K562 (cell line): ENCODE measurements around the gene TANGO6. TPM values are rescaled to one million over a fixed set of nuclear protein-coding genes. Genes with fewer than 3 reads are reported as not detected.

Experiments
- ATAC-seq: fragments of 200-7000 bp; cut with Tn5 transposase; 3 replicates; pipeline ENCODE4 v1.9.1; 2020; ENCODE audit warnings: moderate library complexity
- BruUV-seq: library from RNA; stranded (reverse); fragments of 400-500 nt; replicated peaks from 2 replicates; lab custom pipeline; 2021; lab: Mats Ljungman, UMichigan
- CTCF ChIA-PET: fragments of 300-600 bp; formaldehyde crosslinking; extraction: SDS; loops from one replicate; lab custom pipeline; 2021; ENCODE audit warnings: low intra/inter-chr PET ratio; lab: Yijun Ruan, JAX
- POLR2A ChIA-PET: fragments of 300-600, 350-650 bp; sonication (Branson Sonifier 250); formaldehyde crosslinking; extraction: SDS; loops from one replicate; lab custom pipeline; 2021; ENCODE audit warnings: antibody characterized with exemption, inconsistent platforms; lab: Yijun Ruan, JAX
- DNase-seq, 4 experiments: peaks; one replicate each; pipeline versions ENCODE4 v3.0.0 to v3.0.0-alpha.2; 2011 to 2018; ENCODE audit warnings: low spot score in 3 of 4, mixed read lengths in 3 of 4; ENCODE audit errors: extremely low read depth in 1 of 4
- FAIRE-seq: peaks from 2 replicates; lab custom pipeline; 2011; peaks lifted over from hg19 to GRCh38; lab: Jason Lieb, UNC
- H2AFZ ChIP-seq: 2 replicates; pipeline ENCODE4 v1.6.0; 2011; ENCODE audit warnings: low read depth, low read length, control low read depth, inconsistent platforms
- H3K27ac ChIP-seq: fragments of 200-600 bp; 3 replicates; pipeline ENCODE4 v1.8.0; 2011; ENCODE audit warnings: low read depth, mild to moderate bottlenecking, control low read depth, inconsistent platforms, low read length, moderate library complexity, mixed read lengths; ENCODE audit errors: extremely low read depth
- H3K27me3 ChIP-seq, 2 experiments: fragments of 300-600 bp in 1 of 2; 2 replicates in 1 of 2; 3 replicates in 1 of 2; pipeline versions ENCODE4 v1.6.0 to v1.8.0; 2011; ENCODE audit warnings: inconsistent platforms in 2 of 2, low read length in 2 of 2, mild to moderate bottlenecking in 1 of 2, mixed read lengths in 1 of 2, moderate library complexity in 1 of 2; ENCODE audit not compliant: control insufficient read depth in 2 of 2, insufficient read depth in 2 of 2
- H3K36me3 ChIP-seq: fragments of 300-600 bp; 3 replicates; pipeline ENCODE4 v1.8.0; 2011; ENCODE audit warnings: mild to moderate bottlenecking, low read length, inconsistent platforms; ENCODE audit not compliant: control insufficient read depth, insufficient read depth
- H3K4me1 ChIP-seq, 2 experiments: fragments of 200-600 bp in 1 of 2; replicated peaks in 1 of 2; 2 replicates in 1 of 2; 3 replicates in 1 of 2; pipeline versions ENCODE4 v1.5.1 to v1.8.0; 2011; ENCODE audit warnings: inconsistent platforms in 2 of 2, low read length in 2 of 2, mild to moderate bottlenecking in 1 of 2, mixed read lengths in 1 of 2, moderate library complexity in 1 of 2; ENCODE audit not compliant: control insufficient read depth in 2 of 2, insufficient read depth in 2 of 2
- H3K4me2 ChIP-seq: 2 replicates; pipeline ENCODE4 v1.6.1; 2011; ENCODE audit warnings: low read length, control low read depth, inconsistent platforms, mixed read lengths; ENCODE audit not compliant: insufficient read depth
- H3K4me3 ChIP-seq: fragments of 200-600 bp; sonication (generic), shearing (Covaris generic); 2 replicates; pipeline ENCODE4 v1.5.1; 2016; ENCODE audit warnings: control low read depth, inconsistent platforms
- H3K79me2 ChIP-seq: fragments of 200-600 bp; 3 replicates; pipeline ENCODE4 v1.8.0; 2011; ENCODE audit warnings: low read length, inconsistent platforms; ENCODE audit not compliant: control insufficient read depth, insufficient read depth
- H3K9ac ChIP-seq, 2 experiments: 2 replicates each; pipeline versions ENCODE4 v1.6.0 to v1.6.1; 2011; ENCODE audit warnings: low read depth in 2 of 2, low read length in 2 of 2, control low read depth in 1 of 2, inconsistent platforms in 1 of 2, mild to moderate bottlenecking in 1 of 2, mixed read lengths in 1 of 2; ENCODE audit not compliant: insufficient read depth in 1 of 2
- H3K9me1 ChIP-seq: one replicate; pipeline ENCODE4 v1.6.0; 2011; ENCODE audit warnings: inconsistent platforms, mild to moderate bottlenecking, low read length, moderate library complexity; ENCODE audit not compliant: control insufficient read depth, insufficient read depth
- H3K9me3 ChIP-seq: replicated peaks from 2 replicates; pipeline ENCODE4 v1.5.1; 2011; ENCODE audit warnings: low read depth, low read length, inconsistent platforms; ENCODE audit not compliant: control insufficient read depth, insufficient read depth
- H4K20me1 ChIP-seq: replicated peaks from 2 replicates; pipeline ENCODE4 v1.6.1; 2011; ENCODE audit warnings: low read length, inconsistent platforms, mixed read lengths; ENCODE audit not compliant: control insufficient read depth, insufficient read depth
- CTBP1 ChIP-seq: fragments of 450-650 bp; IDR thresholded peaks from 2 replicates; pipeline ENCODE4 v1.6.1; 2016; ENCODE audit warnings: borderline replicate concordance
- DIDO1 ChIP-seq: fragments of 450-650 bp; IDR thresholded peaks from 2 replicates; pipeline ENCODE4 v1.6.1; 2016; ENCODE audit warnings: low read depth, missing biosample characterization, missing genetic modification characterization
- HEY1 ChIP-seq: fragments of 250-450 bp; sonication (Bioruptor Pico); IDR thresholded peaks from 2 replicates; pipeline ENCODE4 v1.5.0; 2020; ENCODE audit warnings: mild to moderate bottlenecking, moderate library complexity, borderline replicate concordance
- ZNF740 ChIP-seq, 3 experiments: fragments of 200-800 bp in 1 of 3; sonication (Bioruptor generic) in 1 of 3; sonication (generic) in 1 of 3; formaldehyde crosslinking in 1 of 3; IDR thresholded peaks; 2 replicates each; pipeline versions ENCODE4 v1.6.1 to v1.8.0; 2016 to 2022; ENCODE audit warnings: mild to moderate bottlenecking in 2 of 3, missing compliant biosample characterization in 2 of 3, missing genetic modification characterization in 2 of 3, missing genetic modification reagents in 1 of 3
- WGBS: fragments of 100-300 bp; shearing (Covaris generic); methylation state at CpG from one replicate; pipeline ENCODE4 v1.1.6; 2016; ENCODE audit warnings: low coverage, mixed read lengths; ENCODE audit not compliant: insufficient coverage; ENCODE audit errors: missing lambda C conversion rate; 5-methylcytosine and 5-hydroxymethylcytosine counted together
- in situ Hi-C: fragments of 300-500 bp; cut with MboI; formaldehyde crosslinking; loops from 4 replicates; pipeline ENCODE4 v1.15.0; 2018; ENCODE audit warnings: inconsistent platforms, mixed read lengths
- intact Hi-C: fragments of 100-400 bp; cut with micrococcal nuclease; formaldehyde crosslinking; loops from 2 replicates; pipeline ENCODE4 v1.14.2; 2022
- polyA plus RNA-seq, 8 experiments: library from polyadenylated mRNA; depleted of rRNA in 4 of 8; stranded (reverse) in 5 of 8; unstranded in 3 of 8; fragments of >200 nt; fragmentation: Nextera tagmentation in 2 of 8; fragmentation: Illumina TruSeq in 1 of 8; extraction: Ambion mirVana in 2 of 8; extraction: Trizol in 1 of 8; gene quantifications; 2 replicates each; pipeline versions ENCODE4 v1.2.1 to v1.2.3, GENCODE V29; 2011 to 2014; ENCODE audit warnings: inconsistent platforms in 1 of 8, missing spikeins in 1 of 8
- total RNA-seq, 7 experiments: library from RNA; depleted of rRNA in 6 of 7; stranded (reverse); fragments of >200 nt in 6 of 7; fragmentation: Illumina TruSeq in 2 of 7; extraction: Trizol in 2 of 7; gene quantifications; 2 replicates each; pipeline versions ENCODE4 v1.2.1 to v1.2.3, GENCODE V29; 2011 to 2021; ENCODE audit warnings: low replicate concordance in 1 of 7
- TF ChIP-seq, protein P1 (sequence below): conservative IDR thresholded peaks from 2 replicates; pipeline ENCODE4 v1.6.1; 2011; ENCODE audit warnings: low read depth, mild to moderate bottlenecking, low read length; ENCODE audit not compliant: control insufficient read depth

TANGO6 gene
- total and polyA plus RNA-seq, 9 of the 15 experiments (the other 6 are each of a cell fraction or from before 2014, with no cell fraction given), result 1.6 to 15.2 (median 9.6) TPM

DNA sequence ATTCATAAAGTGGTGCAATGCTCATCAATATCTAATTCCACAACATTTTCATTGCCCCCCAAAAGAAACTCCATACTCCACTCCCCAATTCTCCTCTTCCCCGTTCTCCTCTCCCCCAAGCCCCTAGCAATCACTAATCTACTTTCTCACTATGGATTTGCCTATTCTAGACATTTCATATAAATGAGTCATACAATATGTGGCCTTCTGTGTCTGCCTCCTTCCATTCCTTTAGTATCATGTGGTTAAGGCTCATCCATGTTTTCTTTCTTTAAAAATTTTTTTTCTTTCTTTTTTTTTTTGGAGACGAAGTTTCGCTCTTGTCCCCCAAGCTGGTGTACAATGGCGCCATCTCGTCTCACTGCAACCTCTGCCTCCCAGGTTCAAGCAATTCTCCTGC lies 205.8 kb downstream of the TANGO6 start:
- DNase-seq, result no peak
- H3K79me2 ChIP-seq, result no peaks in the 10 kb centered on the region
- CTCF ChIA-PET, result no interaction called here
- TF ChIP-seq, protein P1, sequence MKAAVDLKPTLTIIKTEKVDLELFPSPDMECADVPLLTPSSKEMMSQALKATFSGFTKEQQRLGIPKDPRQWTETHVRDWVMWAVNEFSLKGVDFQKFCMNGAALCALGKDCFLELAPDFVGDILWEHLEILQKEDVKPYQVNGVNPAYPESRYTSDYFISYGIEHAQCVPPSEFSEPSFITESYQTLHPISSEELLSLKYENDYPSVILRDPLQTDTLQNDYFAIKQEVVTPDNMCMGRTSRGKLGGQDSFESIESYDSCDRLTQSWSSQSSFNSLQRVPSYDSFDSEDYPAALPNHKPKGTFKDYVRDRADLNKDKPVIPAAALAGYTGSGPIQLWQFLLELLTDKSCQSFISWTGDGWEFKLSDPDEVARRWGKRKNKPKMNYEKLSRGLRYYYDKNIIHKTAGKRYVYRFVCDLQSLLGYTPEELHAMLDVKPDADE, result no peak
- no peak for TF ChIP-seq CTBP1
- no peak for TF ChIP-seq DIDO1
- TF ChIP-seq HEY1 (CRISPR knock-in tag), result no peak
- no peak for TF ChIP-seq ZNF740 (CRISPR knock-in tag; IDR thresholded peaks at IDR 0.05)
- TF ChIP-seq ZNF740 (tag; IDR thresholded peaks at IDR 0.05), result no peak
- TF ChIP-seq, all 486 proteins: peak for 0
- H3K27ac ChIP-seq, result no peak overlapping the region
- no peak overlapping the region for H3K9ac ChIP-seq
- no peaks in the 10 kb centered on the region for H3K9me1 ChIP-seq
- H3K27me3 ChIP-seq, result no peaks in the 10 kb centered on the region
- WGBS, result 66% methylated on average over 5 of the region's 5 CpGs
- FAIRE-seq, result no peak
- H3K36me3 ChIP-seq, result no peaks in the 10 kb centered on the region
- ATAC-seq, result no peak
- H3K4me2 ChIP-seq, result no peak overlapping the region
- intact Hi-C loops, result no loop called here
- no peaks in the 10 kb centered on the region for H3K9me3 ChIP-seq
- no TSS peak for BruUV-seq
- POLR2A ChIA-PET, result no interaction called here
- H2AFZ ChIP-seq, result no peak overlapping the region
- in situ Hi-C loops, result no loop called here
- H3K4me1 ChIP-seq, result no peaks in the 10 kb centered on the region
- H3K4me3 ChIP-seq, result no peak overlapping the region
- H4K20me1 ChIP-seq, result no peaks in the 10 kb centered on the region
